ENCODE measurements around the gene AFF3.
"Not testable (repeated sequence)": the region's sequence is repeated elsewhere in the genome, so short reads cannot be mapped to it uniquely, and the experiment has no call there.

AFF3 gene, protein sequence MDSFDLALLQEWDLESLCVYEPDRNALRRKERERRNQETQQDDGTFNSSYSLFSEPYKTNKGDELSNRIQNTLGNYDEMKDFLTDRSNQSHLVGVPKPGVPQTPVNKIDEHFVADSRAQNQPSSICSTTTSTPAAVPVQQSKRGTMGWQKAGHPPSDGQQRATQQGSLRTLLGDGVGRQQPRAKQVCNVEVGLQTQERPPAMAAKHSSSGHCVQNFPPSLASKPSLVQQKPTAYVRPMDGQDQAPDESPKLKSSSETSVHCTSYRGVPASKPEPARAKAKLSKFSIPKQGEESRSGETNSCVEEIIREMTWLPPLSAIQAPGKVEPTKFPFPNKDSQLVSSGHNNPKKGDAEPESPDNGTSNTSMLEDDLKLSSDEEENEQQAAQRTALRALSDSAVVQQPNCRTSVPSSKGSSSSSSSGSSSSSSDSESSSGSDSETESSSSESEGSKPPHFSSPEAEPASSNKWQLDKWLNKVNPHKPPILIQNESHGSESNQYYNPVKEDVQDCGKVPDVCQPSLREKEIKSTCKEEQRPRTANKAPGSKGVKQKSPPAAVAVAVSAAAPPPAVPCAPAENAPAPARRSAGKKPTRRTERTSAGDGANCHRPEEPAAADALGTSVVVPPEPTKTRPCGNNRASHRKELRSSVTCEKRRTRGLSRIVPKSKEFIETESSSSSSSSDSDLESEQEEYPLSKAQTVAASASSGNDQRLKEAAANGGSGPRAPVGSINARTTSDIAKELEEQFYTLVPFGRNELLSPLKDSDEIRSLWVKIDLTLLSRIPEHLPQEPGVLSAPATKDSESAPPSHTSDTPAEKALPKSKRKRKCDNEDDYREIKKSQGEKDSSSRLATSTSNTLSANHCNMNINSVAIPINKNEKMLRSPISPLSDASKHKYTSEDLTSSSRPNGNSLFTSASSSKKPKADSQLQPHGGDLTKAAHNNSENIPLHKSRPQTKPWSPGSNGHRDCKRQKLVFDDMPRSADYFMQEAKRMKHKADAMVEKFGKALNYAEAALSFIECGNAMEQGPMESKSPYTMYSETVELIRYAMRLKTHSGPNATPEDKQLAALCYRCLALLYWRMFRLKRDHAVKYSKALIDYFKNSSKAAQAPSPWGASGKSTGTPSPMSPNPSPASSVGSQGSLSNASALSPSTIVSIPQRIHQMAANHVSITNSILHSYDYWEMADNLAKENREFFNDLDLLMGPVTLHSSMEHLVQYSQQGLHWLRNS (N-terminal part only)

DNA sequence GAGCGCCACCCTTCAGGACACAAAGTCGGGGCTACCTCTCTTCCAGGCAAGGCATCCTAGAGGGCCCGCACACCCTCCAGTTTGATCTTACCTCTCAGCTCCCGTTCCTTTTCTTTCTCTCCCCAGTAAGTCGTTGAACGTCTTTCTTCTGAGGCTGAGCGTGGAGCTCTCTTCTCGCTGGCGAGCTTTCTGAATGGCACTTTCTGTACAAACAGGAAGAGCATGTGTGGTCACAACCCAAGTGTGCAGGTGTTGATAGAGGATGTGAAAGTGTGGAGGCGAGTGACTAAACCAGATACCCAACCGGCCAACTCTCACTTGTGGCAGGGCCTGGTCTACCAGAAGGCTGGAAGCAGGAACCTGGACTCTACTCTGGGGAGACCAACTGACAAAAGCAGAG, at the start of gene AFF3:
AFF3 (minus strand) TSS at position 198 of the 400 bp plus-strand sequence. CDS start 38,136 bp downstream, outside the sequence.
- DNase-seq (ENCODE audit: low spot score): peak; percentile 16

DNA sequence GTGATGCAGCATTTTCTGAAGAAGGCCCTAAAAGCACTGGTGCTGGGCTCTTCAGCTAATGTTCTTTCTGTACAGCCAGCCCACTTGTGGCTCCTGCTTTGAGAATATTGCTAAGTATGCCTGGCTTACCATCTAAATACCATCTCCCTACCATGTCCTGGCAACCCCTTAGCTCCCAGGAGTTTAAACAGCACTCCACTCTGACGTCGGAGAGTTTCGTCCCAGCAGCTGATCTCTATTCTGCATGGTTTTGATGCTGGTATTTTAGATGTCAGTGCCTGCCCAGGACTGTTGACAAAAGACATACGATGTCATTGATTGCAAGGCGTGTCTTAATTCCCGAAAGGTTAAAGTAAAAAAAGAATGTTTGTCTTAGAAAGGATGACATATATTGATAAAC, 47.0 kb upstream of the AFF3 start:
- DNase-seq (ENCODE audit: low spot score): no peak

DNA sequence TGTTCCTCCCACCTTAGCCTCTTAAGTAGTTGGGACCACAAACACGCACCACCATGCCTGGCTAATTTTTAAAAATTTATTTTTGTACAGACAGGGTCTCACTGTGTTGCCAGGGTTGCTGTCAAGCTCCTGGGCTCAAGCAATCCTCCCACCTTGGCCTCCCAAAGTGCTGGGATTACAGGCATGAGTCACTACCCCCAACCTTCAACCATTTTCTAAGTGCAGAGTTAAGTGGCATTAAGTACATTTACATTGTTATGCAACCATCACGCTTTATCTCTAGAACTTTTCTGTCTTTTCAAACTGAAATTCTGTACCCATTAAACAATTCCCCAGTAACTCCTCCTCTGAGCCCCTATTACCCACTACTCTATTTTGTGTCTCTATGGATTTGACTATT, 45.9 kb upstream of the AFF3 start:
- no peak for DNase-seq (ENCODE audit: low spot score)

DNA sequence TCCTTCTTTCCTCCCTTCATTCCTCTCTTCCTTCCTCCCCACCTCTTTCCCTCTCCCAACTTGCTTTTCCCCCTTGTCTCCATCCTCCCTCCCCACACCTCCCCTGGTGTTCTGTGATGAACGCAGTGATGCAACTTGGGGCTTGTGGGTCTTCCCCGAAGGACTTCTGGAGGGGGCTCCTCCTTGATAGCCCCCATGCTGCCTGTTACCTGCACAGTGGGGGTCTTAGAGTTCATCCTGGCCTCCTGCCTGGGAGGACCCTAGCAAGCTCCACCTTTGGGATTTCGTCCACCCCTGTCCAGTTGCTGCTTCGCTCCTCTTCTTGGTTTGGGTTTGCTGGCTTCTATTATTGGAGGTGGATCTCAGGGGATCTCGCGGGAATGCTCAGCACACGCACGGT, 43.7 kb upstream of the AFF3 start:
- DNase-seq (ENCODE audit: low spot score): no peak

DNA sequence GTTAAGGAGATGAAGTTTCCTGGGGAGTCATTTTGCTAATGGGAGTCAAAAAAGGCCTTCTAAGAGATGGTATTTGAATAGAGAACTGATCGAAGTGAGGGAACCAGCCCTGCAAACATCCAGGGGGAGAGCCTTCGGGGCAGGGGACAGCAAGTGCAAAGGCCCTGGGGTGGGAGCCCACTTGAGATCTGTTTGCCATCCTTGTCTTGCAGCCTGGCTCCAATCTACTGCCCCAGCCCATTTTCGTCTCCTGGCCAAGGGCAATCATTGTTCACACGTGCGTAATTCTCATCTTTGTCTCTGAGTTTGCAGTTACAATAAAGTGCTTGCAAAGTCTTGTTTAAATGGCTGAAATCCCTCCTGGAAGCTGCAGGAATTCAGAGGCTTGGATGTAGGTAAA, 43.1 kb upstream of the AFF3 start:
- no peak for DNase-seq (ENCODE audit: low spot score)

DNA sequence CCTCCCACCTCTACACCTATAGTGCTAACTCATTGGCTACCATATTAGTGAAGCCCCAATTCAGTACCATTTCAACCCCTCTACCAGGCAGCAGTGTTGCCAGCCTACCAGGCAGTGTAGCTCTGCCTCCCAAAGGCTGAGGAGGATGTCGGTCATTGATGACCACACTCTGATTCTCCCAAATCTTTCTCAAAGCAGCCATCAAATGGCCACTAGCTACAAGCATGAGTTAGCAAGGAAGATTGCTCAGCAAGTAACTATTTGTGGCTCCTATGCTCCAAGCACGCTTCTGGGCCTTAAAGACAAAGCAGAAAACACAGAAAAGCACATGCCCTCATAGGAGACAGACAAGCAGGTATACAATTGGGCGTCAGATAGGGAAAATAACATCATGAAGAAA, 42.7 kb upstream of the AFF3 start:
- no peak for DNase-seq (ENCODE audit: low spot score)

DNA sequence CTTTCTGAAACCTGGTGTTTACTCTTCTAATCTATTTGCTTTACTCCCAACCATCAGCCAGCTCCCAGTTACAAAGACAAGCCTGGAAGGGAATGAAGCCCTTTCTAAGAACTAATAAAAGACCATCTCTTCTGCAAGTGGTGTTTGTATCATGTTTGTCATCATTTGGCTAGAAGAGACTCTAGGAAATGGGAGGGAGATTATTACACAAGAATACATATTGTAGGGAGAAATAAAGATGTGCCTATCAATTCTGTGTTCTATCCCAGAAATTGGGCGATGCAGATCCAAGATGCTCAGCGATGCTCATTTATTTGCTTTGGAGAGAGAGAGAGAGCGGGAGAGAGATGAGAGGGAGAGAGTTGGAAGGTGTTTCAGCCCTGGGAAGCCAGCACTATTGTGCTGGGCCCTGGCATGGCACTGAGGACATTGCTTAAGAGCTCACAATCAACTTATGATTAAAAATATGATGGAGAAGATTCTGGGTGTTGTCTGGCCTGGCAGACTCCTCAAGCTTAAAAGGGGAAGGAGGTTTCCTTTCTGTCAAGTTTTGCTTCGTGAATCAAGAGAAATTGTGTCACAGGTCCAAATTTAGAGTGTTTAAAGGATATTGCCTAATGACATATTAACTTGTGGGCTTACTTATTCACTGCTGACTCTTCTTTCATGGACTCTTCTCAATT, 41.8 kb upstream of the AFF3 start:
- no peak for DNase-seq (ENCODE audit: low spot score)

DNA sequence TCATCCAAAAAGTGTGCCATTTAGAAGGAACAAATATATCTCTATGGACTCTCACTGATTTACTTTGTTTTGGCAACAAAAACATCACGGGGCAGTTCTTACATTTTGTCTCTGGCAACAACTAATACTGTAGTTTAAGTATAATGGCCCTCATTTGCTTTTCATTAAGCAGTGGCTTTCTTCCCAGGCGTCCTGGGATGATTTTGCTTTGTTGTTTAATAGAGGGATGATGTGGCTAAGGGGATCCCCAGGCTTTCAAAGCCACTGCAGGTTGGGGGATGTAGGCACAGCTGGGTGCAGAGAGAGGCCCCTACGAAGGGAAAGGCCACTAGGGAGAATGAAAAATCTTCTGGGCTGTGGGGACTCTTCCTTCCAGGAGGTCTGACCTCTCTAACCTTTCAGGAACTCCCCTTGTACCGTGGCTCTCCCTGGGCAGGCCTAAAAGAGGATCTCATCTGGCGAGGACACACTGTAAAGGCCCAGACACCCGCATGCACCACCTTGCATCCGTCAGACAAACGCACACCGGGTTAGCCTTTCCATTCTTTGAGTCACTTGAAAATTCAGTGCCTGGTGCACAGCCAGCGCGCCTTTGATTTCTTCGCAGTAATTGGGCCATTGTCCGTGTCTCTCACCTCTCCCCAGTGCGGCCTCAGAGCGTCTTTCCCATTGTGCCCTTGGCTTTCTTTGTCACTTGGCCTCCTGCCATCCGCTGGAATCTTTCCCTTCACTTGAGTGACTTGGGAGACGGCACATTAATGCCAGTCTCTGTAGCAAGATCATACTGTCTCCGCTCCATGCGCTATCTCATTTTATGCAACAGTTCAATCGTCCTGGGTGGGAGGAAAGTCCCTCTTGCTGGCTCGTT, 40.3 kb upstream of the AFF3 start:
- no peak for DNase-seq (ENCODE audit: low spot score)

DNA sequence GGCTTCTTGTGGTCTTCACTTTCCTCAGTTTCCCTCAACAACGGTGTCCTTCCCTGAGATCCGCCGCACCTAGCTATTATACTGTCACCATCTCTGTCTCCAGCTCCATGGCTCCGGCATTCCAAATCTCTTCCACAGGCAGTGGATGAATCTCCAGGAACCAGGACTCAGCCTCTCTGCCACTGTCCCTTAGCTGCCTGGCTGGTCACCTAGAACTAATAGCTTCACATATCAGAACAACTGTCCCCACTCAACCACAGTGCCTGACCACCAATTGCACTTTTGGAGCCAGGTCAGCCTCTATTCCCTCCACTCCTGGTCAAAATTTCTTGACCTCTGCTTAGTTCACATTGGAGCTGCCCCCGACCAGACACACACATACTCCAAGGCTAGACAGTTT, 38.1 kb upstream of the AFF3 start:
- no peak for DNase-seq (ENCODE audit: low spot score)

DNA sequence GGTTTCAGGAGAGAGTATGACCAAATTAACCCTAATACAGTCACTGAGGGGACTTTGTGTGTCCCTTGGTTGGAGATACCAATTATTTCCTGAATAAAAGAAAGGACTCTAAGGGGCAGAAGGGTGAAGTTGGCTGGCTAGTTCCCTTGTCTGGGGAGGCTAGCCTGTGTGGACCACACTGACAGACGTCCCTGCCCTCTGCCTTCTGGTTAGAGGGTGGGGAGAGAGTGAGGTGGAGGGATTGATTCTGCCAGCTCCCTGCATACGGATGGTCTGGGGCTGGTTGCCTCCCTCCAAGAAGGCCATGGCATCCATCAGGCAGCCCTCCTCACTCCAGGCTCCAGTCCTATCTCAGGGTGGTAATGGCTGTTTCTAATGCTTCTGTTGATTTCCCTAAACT, 37.4 kb upstream of the AFF3 start:
- DNase-seq (ENCODE audit: low spot score): no peak

DNA sequence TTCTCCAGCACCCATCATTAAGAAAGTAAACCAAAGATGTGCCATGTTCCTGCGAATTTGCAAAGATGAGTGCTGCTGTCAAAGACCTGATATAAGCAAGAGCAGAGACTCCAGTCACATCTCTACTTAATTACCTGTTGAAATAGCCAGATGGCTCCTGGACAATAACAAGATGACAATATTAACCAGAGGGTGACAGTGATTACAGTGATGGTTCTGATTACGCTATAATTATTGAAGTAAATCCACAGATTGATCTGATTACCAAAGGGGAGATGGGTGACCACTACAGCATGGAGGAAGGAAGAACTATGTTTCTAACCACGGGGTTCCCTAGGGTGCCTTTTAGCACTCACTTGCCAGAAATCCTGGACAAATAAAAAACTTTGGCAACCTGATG, 36.5 kb upstream of the AFF3 start:
- no peak for DNase-seq (ENCODE audit: low spot score)

DNA sequence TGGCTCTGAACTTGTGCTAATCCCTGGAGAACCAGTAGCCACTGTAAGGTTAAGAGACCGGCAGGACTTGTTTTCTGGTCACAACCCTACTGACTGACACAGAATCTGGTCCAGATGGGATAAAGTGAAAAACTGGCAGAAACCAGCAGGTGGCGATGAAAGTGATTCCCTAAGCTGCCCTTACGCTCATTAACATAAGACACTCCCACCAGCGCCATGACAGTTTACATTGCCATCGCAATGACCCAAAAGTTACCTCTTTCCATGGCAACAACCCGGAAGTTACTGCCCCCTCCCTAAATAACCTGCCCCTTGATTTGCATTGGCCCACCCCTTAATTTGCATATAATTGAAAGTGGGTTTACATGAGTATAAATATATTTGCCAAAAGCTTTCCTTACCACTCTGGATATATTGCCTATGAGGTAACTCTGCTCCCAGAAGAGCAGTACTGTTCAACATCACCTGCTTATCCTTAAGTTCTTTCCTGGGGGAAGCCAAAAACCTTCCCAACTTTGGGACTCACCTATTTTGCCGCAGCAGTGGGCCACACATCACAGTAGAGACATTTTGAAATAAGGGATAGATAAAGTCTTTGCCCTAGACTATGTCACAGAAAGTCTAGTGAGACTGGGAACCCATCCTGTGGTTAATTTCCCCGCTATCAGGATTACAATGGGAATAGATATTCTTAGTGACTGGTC, 35.8 kb upstream of the AFF3 start:
- DNase-seq (ENCODE audit: low spot score): peak; percentile 5

DNA sequence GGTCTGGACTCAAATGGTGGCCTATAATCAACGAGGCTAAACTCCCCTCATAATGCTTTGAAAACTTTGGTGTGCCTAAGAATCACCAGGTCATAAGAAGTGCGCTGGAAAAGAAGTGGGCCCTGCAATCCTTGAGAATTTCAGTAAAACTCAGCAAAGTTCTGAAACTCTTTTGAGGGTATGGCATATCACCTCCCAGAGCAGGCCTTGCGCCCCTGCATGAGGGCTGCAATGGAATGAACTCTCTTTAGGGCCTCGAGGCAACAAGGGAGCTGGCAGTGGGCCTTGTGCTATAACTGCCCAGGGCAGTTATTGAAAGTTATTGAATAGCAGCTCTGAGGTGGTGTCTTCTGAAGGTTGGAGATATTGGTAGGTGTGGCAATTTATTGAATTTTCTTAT, 34.5 kb upstream of the AFF3 start:
- DNase-seq (ENCODE audit: low spot score): no peak

DNA sequence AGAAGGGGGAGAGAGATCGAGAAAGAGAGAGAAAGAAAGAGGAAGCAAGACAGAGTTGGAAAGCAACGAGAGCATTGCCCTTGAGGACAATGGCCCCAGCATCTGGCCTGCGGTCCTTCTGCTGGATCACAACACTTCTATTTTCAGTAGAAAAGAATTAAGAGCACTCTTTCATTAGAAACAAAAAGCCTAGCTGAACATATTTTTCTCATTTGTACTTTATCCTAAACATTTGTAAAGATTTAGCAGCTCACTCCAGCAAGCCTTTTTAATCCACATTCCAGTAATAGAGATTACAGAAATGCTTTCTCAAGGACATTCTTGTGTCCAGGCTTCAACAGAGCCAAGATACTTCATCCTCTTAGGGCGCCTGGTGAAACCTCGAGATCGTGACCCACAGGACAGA, 31.6 kb upstream of the AFF3 start:
- DNase-seq (ENCODE audit: low spot score): no peak

DNA sequence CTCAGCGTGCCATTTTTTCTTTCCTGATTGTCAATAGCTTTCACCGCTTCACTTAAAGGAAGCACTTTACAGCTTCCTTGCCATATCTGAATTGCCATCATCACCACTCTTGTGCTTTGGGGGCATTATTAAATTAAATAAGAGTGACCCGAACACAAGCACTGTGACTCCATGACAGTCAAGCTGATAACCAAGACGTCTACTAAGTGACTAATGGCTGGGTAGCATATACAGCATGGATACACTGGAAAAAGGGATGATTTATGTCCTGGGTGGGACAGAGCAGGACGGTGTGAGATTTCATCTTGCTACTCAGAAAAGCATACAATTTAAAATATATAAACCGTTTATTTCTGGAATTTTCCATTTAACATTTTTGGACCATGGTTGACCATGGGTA, 24.3 kb upstream of the AFF3 start:
- DNase-seq (ENCODE audit: low spot score): no peak

DNA sequence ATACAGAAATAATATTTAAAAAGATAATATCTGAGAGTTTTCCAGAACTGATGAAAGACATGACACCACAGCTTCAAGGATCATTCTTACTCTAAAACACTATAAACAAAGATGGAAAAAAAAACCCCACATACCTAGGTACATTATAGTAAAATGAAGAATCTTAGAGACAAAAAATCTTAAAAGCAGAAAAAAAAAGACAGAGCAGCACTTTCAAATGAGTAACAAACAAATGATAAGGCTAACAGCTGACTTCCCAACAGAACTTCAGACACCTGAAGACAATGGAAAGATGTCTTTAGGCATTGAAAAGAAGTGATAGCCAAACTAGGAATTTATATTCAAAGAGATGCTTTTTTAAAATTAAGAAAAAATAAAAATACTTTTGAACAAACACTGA, 21.2 kb upstream of the AFF3 start:
- no peak for DNase-seq (ENCODE audit: low spot score)

DNA sequence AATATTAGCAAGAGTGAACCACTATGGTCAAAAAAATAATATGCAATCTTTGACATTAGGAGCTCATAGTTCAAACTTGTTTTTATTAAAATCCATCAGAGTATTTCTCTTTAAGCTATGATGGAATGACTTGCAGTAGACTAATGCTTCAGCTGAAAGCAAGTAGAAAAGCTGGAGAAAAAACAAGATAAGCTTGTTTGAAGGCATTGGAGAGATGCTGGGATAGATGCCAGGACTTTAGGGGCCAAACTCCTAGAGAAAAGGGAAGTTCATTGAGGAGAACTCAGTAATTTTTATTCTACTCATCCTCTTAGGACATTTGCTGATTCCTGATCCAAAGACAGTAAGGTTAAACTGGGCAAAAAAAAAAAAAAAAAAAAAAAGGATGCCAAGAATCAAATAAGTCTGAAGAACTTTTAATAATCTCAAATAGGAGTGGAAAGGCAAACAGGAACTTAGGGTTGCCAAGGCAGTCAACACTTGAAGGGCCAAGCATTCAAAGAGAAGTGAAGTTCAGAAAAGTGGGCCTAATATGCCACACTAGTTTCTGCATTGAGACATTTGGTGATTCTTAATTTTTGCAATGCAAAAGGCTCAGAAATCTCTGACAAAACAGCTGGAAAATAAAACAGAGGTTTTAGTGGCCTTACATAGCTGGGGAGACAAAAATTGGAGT, 19.7 kb upstream of the AFF3 start:
- DNase-seq (ENCODE audit: low spot score): no peak

DNA sequence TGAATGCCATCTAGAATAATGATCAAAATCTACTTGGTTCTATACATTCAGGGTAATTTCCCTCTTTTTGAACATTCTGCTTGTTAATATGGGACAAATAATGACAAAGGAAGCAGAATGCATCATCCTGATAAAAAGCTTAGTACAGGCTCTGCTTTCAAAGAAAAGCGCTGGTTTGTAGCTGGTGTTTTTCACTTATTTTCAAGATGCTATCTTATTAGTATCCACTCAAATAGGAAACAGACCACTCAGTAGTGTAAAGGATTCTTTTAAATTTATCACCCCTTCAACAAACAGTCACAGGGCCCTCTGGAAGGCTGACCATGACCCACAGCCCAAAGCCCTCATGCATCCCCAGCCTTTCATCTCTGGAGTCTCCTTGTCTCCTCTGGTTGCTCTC, 18.0 kb upstream of the AFF3 start:
- no peak for DNase-seq (ENCODE audit: low spot score)

DNA sequence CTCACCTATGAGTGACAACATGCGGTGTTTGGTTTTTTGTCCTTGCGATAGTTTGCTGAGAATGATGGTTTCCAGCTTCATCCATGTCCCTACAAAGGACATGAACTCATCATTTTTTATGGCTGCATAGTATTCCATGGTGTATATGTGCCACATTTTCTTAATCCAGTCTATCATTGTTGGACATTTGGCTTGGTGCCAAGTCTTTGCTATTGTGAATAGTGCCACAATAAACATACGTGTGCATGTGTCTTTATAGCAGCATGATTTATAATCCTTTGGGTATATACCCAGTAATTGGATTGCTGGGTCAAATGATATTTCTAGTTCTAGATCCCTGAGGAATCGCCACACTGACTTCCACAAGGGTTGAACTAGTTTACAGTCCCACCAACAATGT, 9.4 kb upstream of the AFF3 start:
- not testable (repeated sequence) for DNase-seq (ENCODE audit: low spot score)

DNA sequence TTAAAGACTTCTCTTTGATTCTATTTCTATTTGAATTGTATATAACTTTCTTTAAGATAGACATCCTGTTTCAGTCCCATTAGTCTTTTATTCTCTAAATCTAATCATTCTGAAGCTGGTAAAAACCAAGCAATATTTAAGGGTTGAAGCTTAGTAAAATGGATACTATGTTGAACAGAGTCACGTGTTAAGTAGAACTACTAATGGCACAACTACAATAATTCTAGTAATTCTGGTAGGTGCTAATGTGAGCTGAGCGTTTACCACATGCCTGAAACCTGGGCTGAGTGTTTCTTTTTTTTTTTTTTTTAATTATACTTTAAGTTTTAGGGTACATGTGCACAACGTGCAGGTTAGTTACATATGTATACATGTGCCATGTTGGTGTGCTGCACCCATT, 8.9 kb upstream of the AFF3 start:
- DNase-seq (ENCODE audit: low spot score): no peak
